Psoas muscle (tissue), 8 donors: ENCODE data around the gene MARCHF5. TPM values are rescaled to one million over a fixed set of nuclear protein-coding genes. Genes with fewer than 3 reads are reported as not detected.
A peak's percentile ranks its signal among the peaks of the same experiment; 100 is the strongest.

Experiments used
- ATAC-seq, 4 donors: fragments of 200-7000 bp; cut with Tn5 transposase; one replicate each; pipeline ENCODE4 v1.9.1; 2020; ENCODE audit warnings: moderate library complexity in 3 of 4, mild to moderate bottlenecking in 2 of 4
- DNase-seq, 2 donors: peaks; one replicate each; pipeline ENCODE4 v3.0.0-alpha.2; 2020
- H3K27ac ChIP-seq: fragments of 200-600 bp; one replicate; pipeline ENCODE4 v1.8.0; 2022
- H3K27me3 ChIP-seq, 3 donors: fragments of 200-600 bp in 1 of 3; one replicate each; pipeline versions ENCODE4 v1.6.1 to v1.8.0; 2013 to 2022; ENCODE audit warnings: low read length in 2 of 3, mild to moderate bottlenecking in 2 of 3, moderate library complexity in 1 of 3; ENCODE audit not compliant: insufficient read depth in 3 of 3
- H3K36me3 ChIP-seq, 2 donors: fragments of 200-600 bp in 1 of 2; one replicate each; pipeline versions ENCODE4 v1.6.1 to v1.8.0; 2013 to 2022; ENCODE audit warnings: low read depth in 1 of 2, mild to moderate bottlenecking in 1 of 2, moderate library complexity in 1 of 2; ENCODE audit not compliant: insufficient read depth in 1 of 2
- H3K4me1 ChIP-seq: fragments of 200-600 bp; one replicate; pipeline ENCODE4 v1.8.0; 2022
- H3K4me3 ChIP-seq: fragments of 200-600 bp; one replicate; pipeline ENCODE4 v1.8.0; 2022; ENCODE audit warnings: mild to moderate bottlenecking
- H3K9me3 ChIP-seq: fragments of 200-600 bp; one replicate; pipeline ENCODE4 v1.8.0; 2022
- CTCF ChIP-seq: fragments of 200-600 bp; IDR thresholded peaks from one replicate; pipeline ENCODE4 v1.8.0; 2022; ENCODE audit warnings: antibody characterized with exemption
- WGBS, 3 donors: extraction: QIAGEN DNeasy Blood & Tissue Kit; methylation state at CpG; one replicate each; pipeline versions ENCODE4 v1.1.6 to v1.1.7; 2013; 5-methylcytosine and 5-hydroxymethylcytosine counted together
- intact Hi-C, 2 donors: fragments of 100-400 bp; cut with DNase I; formaldehyde crosslinking; loops; one replicate each; pipeline versions ENCODE4 v1.11.0 to v1.14.2; 2022
- long read RNA-seq, 2 donors: library from polyadenylated mRNA; unstranded; transcript quantifications; one replicate each; pipeline ENCODE4 v2.0.0, GENCODE V29; 2021
- polyA plus RNA-seq, 3 donors: library from polyadenylated mRNA; stranded (reverse); fragments of 200-250 nt; gene quantifications; one replicate each; pipeline ENCODE4 v1.2.3, GENCODE V29; 2013
- total RNA-seq, 4 donors: library from RNA; stranded (reverse); fragmentation: NEBNext Ultra II Directional in 2 of 4; extraction: Animal tissue kit (Norgen Biotek cat#: 25700) in 2 of 4; gene quantifications; one replicate each; pipeline versions ENCODE4 v1.2.1 to v1.2.4, GENCODE V29; 2021 to 2023
- donor health status: healthy with polysubstance abuse.
- donor health status: DM: no; HTN: no; CAD: no; lungs with moderate emphysema.
- donor health status: Bipolar disorder and iron deficiency.
- donor health status: healthy.
- donor health status: DM: yes; HTN: yes; CAD: no.
- donor health status: DM: no; HTN: no; CAD: no.
- donor health status: DM: no; HTN: no; CAD: no.
- donor health status: DM: yes; HTN: yes; CAD: no.

The MARCHF5 gene
- 10 to 100 TPM; 28.3 to 52.3 (median 32.9) TPM for total RNA-seq
- polyA plus RNA-seq, result 10 to 100 TPM; 28.3 to 64.9 (median 30.7) TPM
- long read RNA-seq, donor 1, transcript MARCH5-201 (6 exons, 3,926 nt), result major isoform, 53 of 58 reads
- long read RNA-seq, donor 1, partial matches to known transcripts, result 1 of 58 reads
- long read RNA-seq, donor 1, other reads (novel, unspliced or antisense), result 4 of 58 reads
- long read RNA-seq, donor 2, transcript MARCH5-201 (6 exons, 3,926 nt), result major isoform, 152 of 178 reads
- long read RNA-seq, donor 2, partial matches to known transcripts, result 8 of 178 reads
- long read RNA-seq, donor 2, other reads (novel, unspliced or antisense), result 18 of 178 reads

GRCh38 chr10:92290837-92291615, at the start of gene MARCHF5, which contains the start of gene CPEB3:
Gene MARCHF5, plus strand, starts transcription at chr10:92291167. Its CDS starts 328 bp downstream, at chr10:92291495.
Gene CPEB3, minus strand, starts transcription at chr10:92291078. Its CDS starts 50,728 bp downstream, at chr10:92240350.
- WGBS, 3 donors, result 0% methylated on average over 61 to 79 of the region's 79 CpGs
- intact Hi-C loops, result loop anchor here (2.0 to 5.0 kb wide), 5 partner anchors 36 to 204 kb away; no protein-coding TSS in a partner anchor

GRCh38 chr10:92241501-92241900, 49.5 kb upstream of the MARCHF5 start:
- Histone ChIP-seq H3K36me3 (no peaks in the 10 kb centered on the region), H3K4me1 (peaks cover 32% of the 10 kb centered on the region), H3K27me3 (no peaks in the 10 kb centered on the region), H3K4me3 (peak overlapping the region; percentile 79), H3K9me3 (no peaks in the 10 kb centered on the region), H3K27ac (peak overlapping the region; percentile 92)
- peak in 1 of 4 donors; percentile 1 for ATAC-seq
- no peak for TF ChIP-seq CTCF
- intact Hi-C loops, result loop anchor here (2.0 to 5.0 kb wide), 3 partner anchors 49 to 154 kb away; partner anchors contain the start of genes CPEB3 (in 2 of the 2) and MARCHF5 (in 2 of the 2)
- WGBS, 3 donors, result 15 to 38% (median 30%) methylated on average over 1 of the region's 1 CpG
- no peak for DNase-seq

More at GRCh38 chr10:92290837-92291615, at the start of gene MARCHF5, which contains the start of gene CPEB3:
- peak; percentile 96 to 99 (median 98) for ATAC-seq
- Histone ChIP-seq H3K4me1 (peaks cover 5% of the 10 kb centered on the region), H3K4me3 (peak within 1 kb of the TSS; percentile 90), H3K27me3 (no peaks in the 10 kb centered on the region), H3K9me3 (no peaks in the 10 kb centered on the region), H3K27ac (peak within 1 kb of the TSS; percentile 95), H3K36me3 (peaks cover 0 to 20% of the 10 kb centered on the region in 2 donors)
- peak; percentile 78 for TF ChIP-seq CTCF
- peak; percentile 96 to 98 for DNase-seq

GRCh38 chr10:92242380-92242779, 48.6 kb upstream of the MARCHF5 start:
- Histone ChIP-seq H3K4me3 (peak overlapping the region; percentile 79), H3K9me3 (no peaks in the 10 kb centered on the region), H3K36me3 (no peaks in the 10 kb centered on the region), H3K27me3 (no peaks in the 10 kb centered on the region), H3K27ac (peak overlapping the region; percentile 92), H3K4me1 (peaks cover 23% of the 10 kb centered on the region)
- DNase-seq, result no peak
- ATAC-seq, result no peak
- no peak for TF ChIP-seq CTCF
- intact Hi-C loops, result loop anchor here in 1 of 2 donors (5.0 kb wide), 2 partner anchors 50 to 155 kb away; partner anchors contain the start of genes CPEB3 and MARCHF5
- WGBS, 3 donors, result 20 to 36% (median 21%) methylated on average over 2 of the region's 2 CpGs

- DNase-seq, result peak; percentile 31 to 67
Measured at GRCh38 chr10:92242910-92243671, 47.9 kb upstream of the MARCHF5 start.

More at GRCh38 chr10:92242910-92243671, 47.9 kb upstream of the MARCHF5 start:
- H3K36me3 ChIP-seq, result no peaks in the 10 kb centered on the region
- intact Hi-C loops, result loop anchor here in 1 of 2 donors (5.0 kb wide), 2 partner anchors 49 to 156 kb away; partner anchors contain the start of genes CPEB3 and MARCHF5
- H3K9me3 ChIP-seq, result no peaks in the 10 kb centered on the region
- H3K27ac ChIP-seq, result peak overlapping the region; percentile 92
- TF ChIP-seq CTCF, result no peak
- H3K4me1 ChIP-seq, result peaks cover 17% of the 10 kb centered on the region
- ATAC-seq, result peak; percentile 60 to 69 (median 66)
- H3K27me3 ChIP-seq, result no peaks in the 10 kb centered on the region
- peak overlapping the region; percentile 79 for H3K4me3 ChIP-seq
- WGBS, 3 donors, result 5 to 9% (median 5%) methylated on average over 8 of the region's 8 CpGs
